Left colon (tissue), 2 donors: Measurements from ENCODE around the gene RIPOR2. TPM values are rescaled to one million over a fixed set of nuclear protein-coding genes. Genes with fewer than 3 reads are reported as not detected.
"Not testable (repeated sequence)": the region's sequence is repeated elsewhere in the genome, so short reads cannot be mapped to it uniquely, and the experiment has no call there.

Experiments
- ATAC-seq: fragments of 200-7000 bp; cut with Tn5 transposase; one replicate; pipeline ENCODE4 v1.9.1; 2020; ENCODE audit warnings: mild to moderate bottlenecking, moderate library complexity
- DNase-seq, 2 donors: peaks; one replicate each; pipeline ENCODE4 v3.0.0-alpha.2; 2020
- intact Hi-C, 2 donors: fragments of 100-400 bp; cut with DNase I in 1 of 2; cut with micrococcal nuclease in 1 of 2; formaldehyde crosslinking; loops; one replicate each; pipeline versions ENCODE4 v1.11.2 to v1.14.0; 2022; cut with DNase I, micrococcal nuclease
- total RNA-seq, 2 donors: library from RNA; stranded (reverse); fragmentation: NEBNext Ultra II Directional; extraction: Animal tissue kit (Norgen Biotek cat#: 25700); gene quantifications; one replicate each; pipeline ENCODE4 v1.2.1, GENCODE V29; 2021
- donor health status: DM: no; HTN: no; CAD: no.
- donor health status: DM: yes; HTN: yes; CAD: no.

RIPOR2 gene
- total RNA-seq, 2 donors from 2014 or later = 1.7 to 2.8 TPM

- intact Hi-C loops = no loop called here
- ATAC-seq (peak; percentile 16), DNase-seq (peak in 1 of 2 donors; percentile 37)
These were observed 25.3 kb upstream of the RIPOR2 start for GRCh38 chr6:24960991-24961475.

GRCh38 chr6:24959319-24959718, 23.6 kb upstream of the RIPOR2 start:
- no peak for ATAC-seq
- intact Hi-C loops = no loop called here
- DNase-seq = no peak

DNA sequence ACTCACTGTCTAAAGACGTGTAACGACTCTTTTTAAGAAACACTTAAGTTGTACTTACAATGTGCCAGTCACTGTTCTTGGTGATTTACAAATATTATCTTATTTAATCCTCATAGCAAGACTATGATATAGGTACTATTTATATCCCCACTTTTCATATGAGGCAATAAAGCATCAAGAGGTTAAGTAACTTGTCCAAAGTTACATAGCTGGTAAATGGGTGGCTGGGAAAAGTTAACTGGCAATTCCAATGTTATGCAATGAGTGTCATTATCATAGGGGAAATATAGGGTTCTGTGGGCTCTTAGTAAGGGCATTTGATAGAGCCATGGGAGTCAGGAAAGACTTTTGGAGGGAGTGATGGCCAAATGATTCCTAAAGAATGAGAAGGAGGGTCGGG, 21.4 kb upstream of the RIPOR2 start:
- intact Hi-C loops = no loop called here
- ATAC-seq (no peak), DNase-seq (no peak)

GRCh38 chr6:24953726-24954125, 18.0 kb upstream of the RIPOR2 start:
- intact Hi-C loops = no loop called here
- no peak for ATAC-seq
- DNase-seq = no peak

- DNase-seq (no peak), ATAC-seq (peak; percentile 37)
- intact Hi-C loops = no loop called here
These were observed 16.1 kb upstream of the RIPOR2 start for GRCh38 chr6:24951811-24952299.

DNA sequence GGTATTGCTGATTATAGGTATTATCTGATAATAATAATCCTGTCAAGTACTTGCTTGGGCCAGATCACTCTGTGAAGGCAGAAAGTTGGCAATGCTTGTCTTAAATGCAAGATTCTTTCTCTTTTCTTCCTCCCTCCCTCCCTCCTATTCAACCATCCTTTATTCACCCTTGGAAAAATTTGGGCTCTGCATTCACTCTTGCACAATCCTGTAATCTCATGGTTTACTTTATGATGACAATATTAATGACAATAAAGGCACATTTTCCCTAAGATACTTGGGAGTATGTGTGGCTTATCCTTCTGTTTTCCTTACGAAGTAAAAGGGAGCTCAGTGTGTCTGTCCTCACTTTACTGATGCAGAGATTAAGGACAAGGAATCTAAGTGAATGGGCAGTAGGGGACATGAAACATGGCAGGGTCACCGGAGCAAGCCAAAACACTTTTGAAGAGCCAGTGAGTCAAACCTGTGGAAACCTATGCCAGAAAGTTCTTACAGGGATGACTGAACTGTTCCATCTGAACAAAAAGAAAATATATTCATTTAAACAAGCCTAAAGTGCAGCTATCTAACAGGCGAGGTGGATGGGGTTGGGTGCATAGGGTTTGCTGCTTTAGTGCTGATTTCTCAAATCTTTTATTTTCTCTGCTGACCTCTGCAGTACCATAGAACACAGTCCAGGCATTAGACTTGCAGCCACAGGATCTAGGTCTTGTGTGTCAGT, 14.6 kb upstream of the RIPOR2 start:
- ATAC-seq (no peak), DNase-seq (no peak)
- intact Hi-C loops = no loop called here

GRCh38 chr6:24949020-24949569, 13.3 kb upstream of the RIPOR2 start:
- no peak for ATAC-seq

GRCh38 chr6:24948261-24948660, 12.5 kb upstream of the RIPOR2 start:
- DNase-seq, intact Hi-C loops, ATAC-seq: not testable (repeated sequence)

More at GRCh38 chr6:24949020-24949569, 13.3 kb upstream of the RIPOR2 start:
- DNase-seq = no peak
- intact Hi-C loops = no loop called here

GRCh38 chr6:24947636-24948035, 11.9 kb upstream of the RIPOR2 start:
- ATAC-seq (no peak), DNase-seq (no peak)
- intact Hi-C loops = no loop called here

DNA sequence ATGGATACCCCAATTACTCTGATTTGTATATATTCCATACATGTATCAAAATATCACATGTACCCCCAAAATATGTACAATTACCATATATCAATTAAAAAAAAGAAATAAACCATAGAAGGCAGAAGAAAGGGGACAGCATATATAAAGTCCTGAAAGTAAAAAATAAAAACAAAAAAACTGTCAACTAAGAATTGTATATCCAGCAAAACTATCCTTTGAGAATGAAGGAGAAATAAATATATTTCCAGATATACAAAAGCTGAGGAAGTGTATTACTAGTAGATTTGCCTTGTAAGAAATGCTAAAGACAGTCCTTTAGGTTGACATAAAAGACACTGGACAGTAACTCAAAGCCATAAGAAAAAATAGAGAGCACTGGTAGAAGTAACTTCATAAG, 9.3 kb upstream of the RIPOR2 start:
- intact Hi-C loops = no loop called here
- ATAC-seq (no peak), DNase-seq (no peak)

DNA sequence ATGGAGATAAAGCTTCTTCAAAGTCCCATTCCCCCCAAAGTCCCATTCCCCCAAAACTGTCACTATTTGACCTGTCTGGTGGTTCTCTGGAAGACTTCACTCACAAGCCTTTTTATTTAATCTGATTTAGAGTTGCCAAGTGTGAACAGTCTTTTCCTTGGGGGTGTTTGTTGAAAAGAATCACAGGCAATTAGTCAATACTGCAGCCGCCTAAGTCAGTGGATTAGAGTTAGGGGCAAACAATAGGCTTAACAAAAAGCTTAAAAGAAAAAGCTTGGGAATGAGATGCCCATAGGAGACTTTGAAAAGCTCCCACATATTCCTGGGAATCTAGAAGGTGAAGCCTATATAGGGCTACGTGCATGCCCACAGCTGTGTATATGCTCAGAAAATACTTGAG, 8.0 kb upstream of the RIPOR2 start:
- intact Hi-C loops = no loop called here
- ATAC-seq = no peak
- DNase-seq = no peak

- DNase-seq (no peak), ATAC-seq (no peak)
- intact Hi-C loops = no loop called here
These were observed 4.7 kb upstream of the RIPOR2 start for GRCh38 chr6:24940311-24940917.

DNA sequence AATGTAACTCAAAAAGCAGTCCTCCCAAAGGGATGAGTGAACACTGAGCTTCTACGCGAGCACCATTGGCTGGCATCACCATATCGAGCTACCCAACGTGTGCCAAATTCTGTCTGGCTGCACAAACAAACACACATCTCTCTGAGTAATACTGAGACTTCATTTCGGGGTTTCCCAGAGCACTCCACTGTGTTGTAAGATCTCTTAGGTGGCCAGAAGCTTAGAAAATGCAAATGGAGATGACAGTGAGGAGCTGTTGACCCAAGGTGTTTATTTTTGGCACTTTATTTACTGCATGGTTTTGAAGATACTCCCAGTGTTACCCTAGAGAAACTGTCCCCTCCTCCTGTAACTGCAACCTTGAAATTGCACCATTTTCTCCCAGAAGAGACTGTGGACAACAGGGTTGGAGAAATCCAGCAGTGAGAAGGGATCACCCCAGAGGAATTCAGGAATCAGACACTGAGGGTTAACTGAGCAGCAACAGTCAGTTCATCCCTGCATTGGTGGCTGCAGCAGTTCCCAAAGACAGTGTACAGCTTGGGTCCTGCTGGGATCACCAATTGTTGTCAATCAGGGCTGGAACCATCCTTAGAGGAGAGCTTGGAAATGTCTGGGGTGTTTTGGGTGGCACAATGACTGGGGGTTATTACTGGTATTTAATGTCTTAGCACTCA, 1.0 kb upstream of the RIPOR2 start:
- no peak for DNase-seq
- no peak for ATAC-seq
- intact Hi-C loops = no loop called here

DNA sequence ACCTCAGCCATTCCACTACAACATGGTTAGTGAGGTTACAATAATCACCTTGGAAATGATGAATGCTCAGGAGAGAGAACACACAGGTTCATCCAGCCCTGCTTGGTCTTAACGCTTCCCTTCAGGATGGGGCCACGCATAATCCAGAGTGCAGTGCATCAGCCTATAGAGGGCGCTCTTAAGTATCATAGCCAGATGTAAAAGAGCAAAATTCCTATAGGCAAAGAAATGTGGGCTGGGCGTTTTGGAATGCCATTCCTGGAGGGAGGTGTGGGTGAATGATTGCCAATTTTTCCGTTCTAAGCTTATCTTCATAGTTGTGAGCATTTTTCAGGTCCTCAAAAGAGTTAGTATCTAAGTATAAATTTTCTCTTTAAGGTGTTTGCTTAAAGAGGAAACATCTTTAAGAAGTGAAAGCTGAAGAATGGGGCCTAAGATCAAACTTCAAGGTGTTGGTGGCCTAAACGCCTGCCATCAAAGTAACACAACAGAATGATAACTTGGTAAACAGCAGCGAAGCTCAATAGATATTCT, 1.8 kb downstream of the RIPOR2 start:
- intact Hi-C loops = no loop called here
- ATAC-seq (peak; percentile 58), DNase-seq (peak in 1 of 2 donors; percentile 33)

DNA sequence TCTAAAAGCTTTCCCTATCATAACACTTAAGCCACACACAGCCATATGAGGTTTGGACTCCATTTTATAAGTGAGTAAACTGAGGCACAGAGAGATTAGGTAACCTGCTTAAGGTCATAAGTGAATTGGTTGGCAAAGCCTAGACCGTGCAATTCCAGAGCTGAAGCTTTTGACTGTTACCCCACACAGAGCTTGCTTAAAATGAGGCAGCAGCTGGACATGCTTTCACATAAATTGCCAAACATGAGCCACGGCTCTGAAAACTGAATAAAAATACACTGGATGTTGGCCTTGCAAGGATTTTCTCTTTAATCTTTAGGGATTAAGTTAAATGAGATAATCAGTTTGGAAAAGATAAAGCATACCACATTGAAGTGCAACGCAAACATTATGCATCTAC, 2.5 kb downstream of the RIPOR2 start:
- DNase-seq (no peak), ATAC-seq (no peak)
- intact Hi-C loops = no loop called here

DNA sequence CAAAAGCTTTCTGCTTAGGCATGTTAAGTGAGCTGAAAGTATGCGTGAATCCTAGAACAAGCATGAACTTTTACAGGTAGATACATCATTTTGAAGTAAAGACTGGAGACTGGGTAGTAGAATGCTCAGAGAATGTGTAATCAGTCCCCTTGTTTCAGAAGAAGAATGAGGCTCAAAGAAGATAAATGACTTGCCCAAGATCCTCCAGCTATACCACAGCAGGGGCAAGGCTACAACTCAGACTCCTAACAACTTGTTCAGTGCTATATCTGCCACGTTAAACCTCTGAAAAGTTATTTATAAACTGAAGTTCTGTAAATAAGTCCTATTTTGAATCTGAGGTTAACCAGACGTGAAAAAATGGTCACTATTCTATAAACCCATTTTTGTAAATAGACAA, 2.9 kb downstream of the RIPOR2 start:
- no peak for DNase-seq
- intact Hi-C loops = no loop called here

GRCh38 chr6:24931718-24932691, 3.8 kb downstream of the RIPOR2 start:
- DNase-seq (no peak), ATAC-seq (no peak)
- intact Hi-C loops = no loop called here

More for the DNA sequence above, 2.9 kb downstream of the RIPOR2 start:
- ATAC-seq = no peak

- DNase-seq (no peak), ATAC-seq (no peak)
- intact Hi-C loops = no loop called here
These were observed 4.5 kb downstream of the RIPOR2 start for GRCh38 chr6:24931296-24931695.
